Hepatocyte (in vitro differentiated cells): Measurements from ENCODE around the gene ALOX12B.

Experiments
- CTCF ChIP-seq: fragments of 200-600 bp; sonication (generic); IDR thresholded peaks from 2 replicates; pipeline ENCODE4 v1.5.1; 2016; ENCODE audit warnings: antibody characterized with exemption, mild to moderate bottlenecking; ENCODE audit not compliant: poor library complexity
- EZH2phosphoT487 ChIP-seq: fragments of 200-600 bp; sonication (generic); IDR thresholded peaks from one replicate; pipeline ENCODE4 v1.6.1; 2018; ENCODE audit warnings: antibody characterized with exemption, mild to moderate bottlenecking, low read depth, moderate library complexity; ENCODE audit not compliant: unreplicated experiment, severe bottlenecking

GRCh38 chr17:8075574-8076342, 11.8 kb downstream of the ALOX12B start:
- no peak for TF ChIP-seq CTCF
- no peak for TF ChIP-seq EZH2phosphoT487
